HepG2 (cell line): ENCODE measurements around the gene UNC13D. TPM values are rescaled to one million over a fixed set of nuclear protein-coding genes. Genes with fewer than 3 reads are reported as not detected.

Source experiments
- ATRX ChIP-seq: sonication (generic); formaldehyde crosslinking; IDR thresholded peaks from 2 replicates; pipeline ENCODE4 v1.4.0; 2020; ENCODE audit warnings: missing genetic modification reagents, borderline replicate concordance
- CC2D1A ChIP-seq: sonication (generic); formaldehyde crosslinking; IDR thresholded peaks from 2 replicates; pipeline ENCODE4 v1.8.1; 2023; ENCODE audit warnings: mild to moderate bottlenecking, missing genetic modification reagents
- CREB1 ChIP-seq, 2 experiments: fragments of 450-650 bp in 1 of 2; IDR thresholded peaks; 2 replicates each; pipeline ENCODE4 v1.6.1; 2016 to 2017; ENCODE audit warnings: control low read depth in 1 of 2, mild to moderate bottlenecking in 1 of 2, missing compliant biosample characterization in 1 of 2, missing genetic modification characterization in 1 of 2
- ELF4 ChIP-seq: sonication (generic); formaldehyde crosslinking; IDR thresholded peaks from 2 replicates; pipeline ENCODE4 v1.5.0; 2020; ENCODE audit warnings: missing genetic modification reagents, mild to moderate bottlenecking, moderate library complexity, borderline replicate concordance
- ETS1 ChIP-seq: sonication (generic); formaldehyde crosslinking; IDR thresholded peaks from 2 replicates; pipeline ENCODE4 v1.4.0; 2020; ENCODE audit warnings: missing genetic modification reagents
- FOXM1 ChIP-seq: sonication (generic); formaldehyde crosslinking; IDR thresholded peaks from 2 replicates; pipeline ENCODE4 v1.5.0; 2020; ENCODE audit warnings: missing genetic modification reagents
- IKZF4 ChIP-seq: sonication (generic); formaldehyde crosslinking; IDR thresholded peaks from 2 replicates; pipeline ENCODE4 v1.5.1; 2020; ENCODE audit warnings: borderline replicate concordance, mild to moderate bottlenecking, low read depth, missing genetic modification reagents; ENCODE audit errors: not compliant biosample characterization
- KAT7 ChIP-seq: IDR thresholded peaks from 2 replicates; pipeline ENCODE4 v1.6.1; 2018; ENCODE audit warnings: borderline replicate concordance, missing compliant biosample characterization
- KLF11 ChIP-seq: IDR thresholded peaks from 2 replicates; pipeline ENCODE4 v1.6.1; 2016; ENCODE audit warnings: missing compliant biosample characterization
- KLF12 ChIP-seq: sonication (generic); formaldehyde crosslinking; IDR thresholded peaks from 2 replicates; pipeline ENCODE4 v1.4.0; 2020; ENCODE audit warnings: missing genetic modification reagents, borderline replicate concordance
- MIXL1 ChIP-seq: IDR thresholded peaks from 2 replicates; pipeline ENCODE4 v1.6.1; 2016
- PRDM10 ChIP-seq: sonication (generic); formaldehyde crosslinking; IDR thresholded peaks from 2 replicates; pipeline ENCODE4 v1.4.0; 2020; ENCODE audit warnings: low read depth, missing genetic modification reagents
- STAT5B ChIP-seq: sonication (generic); formaldehyde crosslinking; IDR thresholded peaks from 2 replicates; pipeline ENCODE4 v1.4.0; 2020; ENCODE audit warnings: missing genetic modification reagents
- TARDBP ChIP-seq: sonication (generic); formaldehyde crosslinking; IDR thresholded peaks from 2 replicates; pipeline ENCODE4 v1.8.0; 2022; ENCODE audit warnings: mild to moderate bottlenecking, missing genetic modification reagents
- TCF7 ChIP-seq: sonication (generic); IDR thresholded peaks from 2 replicates; pipeline ENCODE4 v1.6.1; 2016; ENCODE audit warnings: antibody characterized with exemption, low read depth
- ZBTB38 ChIP-seq: sonication (generic); formaldehyde crosslinking; IDR thresholded peaks from 2 replicates; pipeline ENCODE4 v1.5.1; 2020; ENCODE audit warnings: mild to moderate bottlenecking, missing genetic modification reagents
- ZFY ChIP-seq: sonication (generic); formaldehyde crosslinking; IDR thresholded peaks from 2 replicates; pipeline ENCODE4 v1.4.0; 2020; ENCODE audit warnings: missing genetic modification reagents
- ZGPAT ChIP-seq: IDR thresholded peaks from 2 replicates; pipeline ENCODE4 v1.6.1; 2016; ENCODE audit warnings: mild to moderate bottlenecking
- ZNF101 ChIP-seq: sonication (generic); formaldehyde crosslinking; IDR thresholded peaks from 2 replicates; pipeline ENCODE4 v1.4.0; 2020; ENCODE audit warnings: mild to moderate bottlenecking, low read depth, missing genetic modification reagents, borderline replicate concordance
- ZNF431 ChIP-seq: sonication (generic); formaldehyde crosslinking; IDR thresholded peaks from 2 replicates; pipeline ENCODE4 v1.9.0; 2022; ENCODE audit warnings: missing genetic modification reagents, low read depth, mild to moderate bottlenecking, borderline replicate concordance
- ZNF598 ChIP-seq: sonication (generic); formaldehyde crosslinking; IDR thresholded peaks from 2 replicates; pipeline ENCODE4 v1.5.1; 2020; ENCODE audit warnings: mild to moderate bottlenecking, missing genetic modification reagents, borderline replicate concordance
- ZNF816 ChIP-seq: sonication (generic); formaldehyde crosslinking; IDR thresholded peaks from 2 replicates; pipeline ENCODE4 v1.8.0; 2022; ENCODE audit warnings: missing genetic modification reagents, mild to moderate bottlenecking, borderline replicate concordance
- ZNF850 ChIP-seq: sonication (generic); formaldehyde crosslinking; conservative IDR thresholded peaks from 2 replicates; pipeline ENCODE4 v1.9.0; 2021; ENCODE audit warnings: mild to moderate bottlenecking, missing genetic modification reagents
- polyA plus RNA-seq, 8 experiments: library from polyadenylated mRNA; depleted of rRNA in 3 of 8; stranded (reverse) in 7 of 8; unstranded in 1 of 8; fragments of >200 nt; fragmentation: Illumina TruSeq in 4 of 8; extraction: Trizol in 4 of 8; gene quantifications; 2 replicates each; pipeline versions ENCODE4 v1.2.1 to v1.2.3, GENCODE V29; 2011 to 2016; ENCODE audit warnings: low read depth in 4 of 8, missing spikeins in 1 of 8, mixed read lengths in 1 of 8; ENCODE audit not compliant: insufficient read depth in 1 of 8
- total RNA-seq, 5 experiments: library from RNA; depleted of rRNA; stranded (reverse); fragments of >200 nt; fragmentation: Illumina TruSeq; extraction: Trizol; gene quantifications; 2 replicates each; pipeline ENCODE4 v1.2.3, GENCODE V29; 2016; ENCODE audit warnings: low read depth in 1 of 5

UNC13D gene
- total and polyA plus RNA-seq, 2 of the 13 experiments (the other 11 are each of a cell fraction or from before 2014, with no cell fraction given) = 29.7 to 42.7 TPM

- TF ChIP-seq ZNF431 (CRISPR knock-in tag) (peak; percentile 22; the same call in 1 of the 2 replicates), ETS1 (CRISPR knock-in tag) (0 out of 2 replicates have a peak, but pooled peaks have one; percentile 72), KLF12 (CRISPR knock-in tag) (peak; percentile 30), MIXL1 (CRISPR knock-in tag) (peak; percentile 55), IKZF4 (CRISPR knock-in tag) (peak; percentile 87), ELF4 (CRISPR knock-in tag) (no peak; the same call in none of the 2 replicates), CREB1 (IDR thresholded peaks at IDR 0.05) (peak; percentile 83), CREB1 (CRISPR knock-in tag; IDR thresholded peaks at IDR 0.05) (peak; percentile 92), KAT7 (CRISPR knock-in tag) (peak; percentile 61; the same call in 1 of the 2 replicates), PRDM10 (CRISPR knock-in tag) (peak; percentile 82; the same call in 1 of the 2 replicates), ZFY (CRISPR knock-in tag) (peak; percentile 89), KLF11 (CRISPR knock-in tag) (peak; percentile 88), TARDBP (CRISPR knock-in tag) (peak; percentile 76), CC2D1A (no peak; the same call in 1 of the 2 replicates), ZNF816 (CRISPR knock-in tag) (peak; percentile 90), FOXM1 (no peak), TCF7 (no peak), ZNF850 (CRISPR knock-in tag) (no peak), ZNF101 (CRISPR knock-in tag) (no peak), ATRX (no peak), ZNF598 (CRISPR knock-in tag) (peak; percentile 96), STAT5B (CRISPR knock-in tag) (no peak), ZBTB38 (CRISPR knock-in tag) (peak; percentile 89), ZGPAT (CRISPR knock-in tag) (peak; percentile 91)
Measured at GRCh38 chr17:75855310-75856061, 11.3 kb upstream of the UNC13D start, which contains the start of gene WBP2 (continued).
